Stomach (tissue), 9 donors: ENCODE results near the gene THYN1. TPM values are rescaled to one million over a fixed set of nuclear protein-coding genes. Genes with fewer than 3 reads are reported as not detected.

ENCODE experiments used
- DNase-seq, 2 donors: peaks; one replicate each; pipeline versions ENCODE4 v3.0.0 to v3.0.0-alpha.2; 2013 to 2019
- H3K27ac ChIP-seq, 5 donors: fragments of 200-600 bp in 4 of 5; sonication (generic) in 4 of 5; one replicate each; pipeline ENCODE4 v1.5.1; 2013 to 2019; ENCODE audit warnings: mild to moderate bottlenecking in 1 of 5, moderate library complexity in 1 of 5
- H3K27me3 ChIP-seq, 3 donors: fragments of 200-600 bp; sonication (generic); one replicate each; pipeline ENCODE4 v1.5.1; 2017 to 2019; ENCODE audit warnings: mixed run types in 1 of 3
- H3K36me3 ChIP-seq, 4 donors: fragments of 200-600 bp; sonication (generic); 1 replicate in 3 of 4; 2 replicates in 1 of 4; pipeline ENCODE4 v1.5.1; 2016 to 2019
- H3K4me1 ChIP-seq, 4 donors: fragments of 200-600 bp; sonication (generic); one replicate each; pipeline ENCODE4 v1.5.1; 2016 to 2019
- H3K4me3 ChIP-seq, 4 donors: fragments of 200-600 bp; sonication (generic) in 3 of 4; one replicate each; pipeline ENCODE4 v1.5.1; 2016 to 2019; ENCODE audit warnings: mild to moderate bottlenecking in 1 of 4
- H3K9me3 ChIP-seq, 4 donors: fragments of 200-600 bp; sonication (generic); one replicate each; pipeline ENCODE4 v1.5.1; 2016 to 2019
- EP300 ChIP-seq: sonication (generic); formaldehyde crosslinking; IDR thresholded peaks from one replicate; pipeline ENCODE4 v1.6.1; 2017; ENCODE audit warnings: antibody characterized with exemption
- POLR2A ChIP-seq, 4 donors: fragments of 450-650 bp; IDR thresholded peaks; one replicate each; pipeline ENCODE4 v1.6.1; 2016; ENCODE audit warnings: antibody characterized with exemption in 4 of 4, control low read depth in 2 of 4, mild to moderate bottlenecking in 1 of 4, moderate library complexity in 1 of 4
- POLR2AphosphoS5 ChIP-seq, 3 donors: sonication (generic); formaldehyde crosslinking; IDR thresholded peaks; one replicate each; pipeline ENCODE4 v1.6.1; 2016; ENCODE audit warnings: antibody characterized with exemption in 3 of 3
- WGBS, 5 donors: extraction: QIAGEN DNeasy Blood & Tissue Kit in 3 of 5; methylation state at CpG; one replicate each; pipeline versions ENCODE4 v1.1.5 to v1.1.7; 2013 to 2018; 5-methylcytosine and 5-hydroxymethylcytosine counted together
- intact Hi-C: fragments of 100-400 bp; cut with DNase I; formaldehyde crosslinking; loops from one replicate; pipeline ENCODE4 v1.15.1; 2023; ENCODE audit warnings: low total_unique reads
- polyA plus RNA-seq, 3 donors: library from polyadenylated mRNA; stranded (reverse); fragments of 200-250 nt; gene quantifications; one replicate each; pipeline ENCODE4 v1.2.3, GENCODE V29; 2013
- total RNA-seq, 5 donors: library from RNA; depleted of rRNA; stranded (reverse); fragments of >200 nt; gene quantifications; one replicate each; pipeline versions ENCODE4 v1.1.0 to v1.2.3, GENCODE V29; 2014 to 2016
- TF ChIP-seq, protein P1 (sequence below), 7 experiments: fragments of 450-650 bp in 4 of 7; fragments of 200-600 bp in 3 of 7; sonication (generic) in 3 of 7; IDR thresholded peaks; one replicate each; pipeline ENCODE4 v1.5.1; 2016 to 2019; ENCODE audit warnings: antibody characterized with exemption in 7 of 7, control low read depth in 2 of 7, mild to moderate bottlenecking in 1 of 7
- donor health status: healthy with polysubstance abuse.
- donor health status: Bipolar disorder and iron deficiency.
- donor health status: healthy.

The THYN1 gene
- total and polyA plus RNA-seq, 8 donors = 4.6 to 62.1 (median 40.0) TPM

GRCh38 chr11:134226806-134227325 lies 26.3 kb downstream of the THYN1 start:
- H3K4me3 ChIP-seq = peak overlapping the region in 1 of 4 donors; percentile 94
- DNase-seq = no peak
- H3K27me3 ChIP-seq = no peaks in the 10 kb centered on the region
- WGBS, 5 donors = 77 to 92% (median 87%) methylated on average over 5 of the region's 5 CpGs
- H3K36me3 ChIP-seq = peaks cover 0 to 6% (median 2%) of the 10 kb centered on the region in 4 donors
- H3K9me3 ChIP-seq = no peaks in the 10 kb centered on the region
- intact Hi-C loops = no loop called here
- no peak for TF ChIP-seq EP300
- peaks cover 20 to 76% (median 41%) of the 10 kb centered on the region in 4 donors for H3K4me1 ChIP-seq
- H3K27ac ChIP-seq = no peak overlapping the region

DNA sequence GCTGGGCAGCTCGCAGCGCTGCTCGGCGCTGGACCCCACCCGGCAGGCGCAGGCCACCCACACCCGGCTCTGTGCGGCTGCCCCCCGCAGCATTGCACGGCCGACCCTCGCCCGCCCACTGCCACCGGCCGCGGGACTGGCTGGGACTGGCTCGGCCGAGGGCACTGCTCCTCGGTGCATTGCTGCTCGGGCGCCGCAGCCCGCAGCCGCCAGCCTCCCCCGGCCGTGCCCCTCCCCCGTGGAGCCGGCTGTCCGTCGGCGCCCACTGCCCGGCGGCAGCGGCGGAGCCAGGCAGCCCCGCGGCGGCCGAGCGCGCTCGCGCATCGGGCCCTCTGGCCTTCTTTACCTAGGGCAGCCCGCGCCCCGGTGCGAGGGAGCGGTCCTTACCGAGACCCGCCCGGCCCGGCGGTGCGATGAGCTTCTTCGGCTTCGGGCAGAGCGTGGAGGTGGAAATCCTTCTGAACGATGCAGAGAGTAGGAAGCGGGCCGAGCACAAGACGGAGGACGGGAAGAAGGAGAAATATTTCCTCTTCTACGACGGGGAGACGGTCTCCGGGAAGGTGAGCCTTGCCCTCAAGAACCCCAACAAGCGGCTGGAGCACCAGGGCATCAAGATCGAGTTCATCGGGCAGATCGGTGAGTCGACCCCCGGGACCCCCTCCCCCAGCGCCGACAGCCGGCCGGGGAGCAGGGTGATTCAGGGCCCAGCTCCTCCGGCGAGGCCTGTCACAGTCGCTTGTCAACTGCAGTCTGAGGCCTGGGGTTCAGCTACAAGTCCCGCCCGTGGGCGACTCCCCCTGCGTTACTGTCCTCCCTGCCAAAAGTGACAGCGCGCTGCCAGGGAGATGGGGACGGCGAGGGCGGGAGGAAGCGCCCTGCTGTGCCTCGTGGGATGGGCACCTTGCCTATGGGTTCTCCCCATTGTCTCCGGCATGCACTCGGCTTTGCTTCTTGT lies 28.2 kb downstream of the THYN1 start:
- DNase-seq = peak; percentile 43 to 68
- Histone ChIP-seq H3K27me3 (no peaks in the 10 kb centered on the region), H3K9me3 (no peaks in the 10 kb centered on the region), H3K4me1 (peaks cover 20 to 57% (median 38%) of the 10 kb centered on the region in 4 donors), H3K4me3 (peak overlapping the region; percentile 92 to 96 (median 94)), H3K36me3 (peaks cover 0 to 4% (median 3%) of the 10 kb centered on the region in 4 donors), H3K27ac (peak overlapping the region; percentile 88 to 95 (median 95))
- WGBS, 5 donors = 0 to 1% (median 1%) methylated on average over 32 to 93 of the region's 93 CpGs
- TF ChIP-seq POLR2AphosphoS5 (IDR thresholded peaks at IDR 0.05) = no peak
- TF ChIP-seq, protein P1, sequence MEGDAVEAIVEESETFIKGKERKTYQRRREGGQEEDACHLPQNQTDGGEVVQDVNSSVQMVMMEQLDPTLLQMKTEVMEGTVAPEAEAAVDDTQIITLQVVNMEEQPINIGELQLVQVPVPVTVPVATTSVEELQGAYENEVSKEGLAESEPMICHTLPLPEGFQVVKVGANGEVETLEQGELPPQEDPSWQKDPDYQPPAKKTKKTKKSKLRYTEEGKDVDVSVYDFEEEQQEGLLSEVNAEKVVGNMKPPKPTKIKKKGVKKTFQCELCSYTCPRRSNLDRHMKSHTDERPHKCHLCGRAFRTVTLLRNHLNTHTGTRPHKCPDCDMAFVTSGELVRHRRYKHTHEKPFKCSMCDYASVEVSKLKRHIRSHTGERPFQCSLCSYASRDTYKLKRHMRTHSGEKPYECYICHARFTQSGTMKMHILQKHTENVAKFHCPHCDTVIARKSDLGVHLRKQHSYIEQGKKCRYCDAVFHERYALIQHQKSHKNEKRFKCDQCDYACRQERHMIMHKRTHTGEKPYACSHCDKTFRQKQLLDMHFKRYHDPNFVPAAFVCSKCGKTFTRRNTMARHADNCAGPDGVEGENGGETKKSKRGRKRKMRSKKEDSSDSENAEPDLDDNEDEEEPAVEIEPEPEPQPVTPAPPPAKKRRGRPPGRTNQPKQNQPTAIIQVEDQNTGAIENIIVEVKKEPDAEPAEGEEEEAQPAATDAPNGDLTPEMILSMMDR (IDR thresholded peaks at IDR 0.05) = no peak
- no peak for TF ChIP-seq POLR2A (IDR thresholded peaks at IDR 0.05)
- TF ChIP-seq EP300 = no peak
- intact Hi-C loops = no loop called here

GRCh38 chr11:134223836-134224709 lies 29.1 kb downstream of the THYN1 start, which contains the start of the genes NCAPD3 and VPS26B:
Gene NCAPD3 (minus strand): TSS chr11:134223967. CDS start chr11:134223926, 41 bp downstream.
Gene VPS26B (plus strand): TSS chr11:134224671. CDS start chr11:134225123, 452 bp downstream.
- Histone ChIP-seq H3K4me1 (peaks cover 20 to 48% (median 38%) of the 10 kb centered on the region in 4 donors), H3K36me3 (peaks cover 2 to 14% (median 12%) of the 10 kb centered on the region in 4 donors)
- WGBS, 5 donors = 0 to 1% (median 0%) methylated on average over 30 to 89 of the region's 89 CpGs

DNA sequence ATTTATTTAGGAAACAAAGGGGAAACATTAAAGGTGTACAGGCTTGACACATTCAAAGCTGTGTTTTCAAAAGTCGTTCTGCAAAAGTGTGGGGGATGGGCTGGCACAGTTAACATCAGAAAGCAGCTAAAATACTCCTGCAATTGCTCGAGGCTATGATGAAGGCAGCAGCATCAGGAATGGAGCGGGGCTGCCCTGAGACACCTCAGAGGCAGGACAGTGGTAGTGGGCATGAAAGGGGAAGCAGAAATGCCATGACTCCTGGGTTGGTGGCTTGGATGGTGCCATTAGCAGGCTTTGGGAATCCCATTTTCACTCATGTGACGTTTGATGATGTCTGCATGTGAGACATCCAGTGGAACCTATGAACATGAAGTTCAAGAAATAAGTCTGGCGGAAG lies 30.0 kb downstream of the THYN1 start:
- 7 to 10% (median 8%) methylated on average over 5 of the region's 5 CpGs for WGBS, 5 donors
- TF ChIP-seq POLR2AphosphoS5 (IDR thresholded peaks at IDR 0.05) (no peak), POLR2A (IDR thresholded peaks at IDR 0.05) (no peak), EP300 (no peak)
- TF ChIP-seq, protein P1 (IDR thresholded peaks at IDR 0.05) = no peak
- intact Hi-C loops = no loop called here
- Histone ChIP-seq H3K9me3 (no peaks in the 10 kb centered on the region), H3K4me1 (peaks cover 20 to 44% (median 37%) of the 10 kb centered on the region in 4 donors), H3K4me3 (peak overlapping the region; percentile 92 to 96 (median 94)), H3K36me3 (peaks cover 6 to 23% (median 22%) of the 10 kb centered on the region in 4 donors), H3K27ac (peak overlapping the region in 2 of 5 donors; percentile 95), H3K27me3 (no peaks in the 10 kb centered on the region)
- DNase-seq = peak in 1 of 2 donors; percentile 18

More at GRCh38 chr11:134223836-134224709, 29.1 kb downstream of the THYN1 start, which contains the start of the genes NCAPD3 and VPS26B:
- Histone ChIP-seq H3K27ac (peak within 1 kb of the TSS; percentile 88 to 95 (median 95)), H3K4me3 (peak within 1 kb of the TSS; percentile 92 to 96 (median 94)), H3K27me3 (no peaks in the 10 kb centered on the region), H3K9me3 (no peaks in the 10 kb centered on the region)
- intact Hi-C loops = no loop called here
- DNase-seq = peak; percentile 98 to 99
- peak in 2 of 4 donors; percentile 92 to 95 for TF ChIP-seq POLR2A (IDR thresholded peaks at IDR 0.05)
- TF ChIP-seq POLR2AphosphoS5 (IDR thresholded peaks at IDR 0.05) = peak; percentile 95 to 99 (median 97)
- TF ChIP-seq, protein P1 (IDR thresholded peaks at IDR 0.05) = peak in 1 of 7 experiments; percentile 14
- TF ChIP-seq EP300 = no peak
